ENCODE results near the gene EIF3D.

The EIF3D gene

DNA sequence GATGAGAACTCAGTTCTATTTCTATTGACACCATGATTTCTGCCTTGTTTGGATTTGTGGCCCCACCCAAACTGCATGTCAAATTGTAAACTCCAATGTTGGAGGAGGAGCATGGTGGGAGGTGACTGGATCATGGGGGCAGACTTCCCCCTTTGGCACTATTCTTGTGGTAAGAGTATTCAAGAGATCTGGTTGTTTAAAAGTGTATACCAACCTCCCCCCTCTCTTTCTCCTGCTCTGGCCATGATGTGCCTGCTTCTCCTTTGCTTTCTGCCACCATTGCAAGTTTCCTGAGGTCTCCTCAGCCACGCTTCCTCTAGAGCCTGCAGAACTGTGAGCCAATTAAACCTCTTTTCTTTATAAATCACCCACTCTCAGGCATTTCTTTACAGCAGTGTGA lies 14.2 kb downstream of the EIF3D start:
- Histone ChIP-seq H3K4me3 (ENCODE audit: low read depth, low read length) (no peak overlapping the region), H3K27me3 (ENCODE audit: control insufficient read depth, insufficient read depth, low read length) (no peaks in the 10 kb centered on the region), H3K4me1 (no peaks in the 10 kb centered on the region), H3K4me2 (ENCODE audit: low read length) (no peak overlapping the region), H3K27ac (no peak overlapping the region), H3K79me2 (no peaks in the 10 kb centered on the region), H3K36me3 (ENCODE audit: control insufficient read depth, insufficient read depth, low read length) (no peaks in the 10 kb centered on the region), H3K9ac (no peak overlapping the region), H2AFZ (no peak overlapping the region), H3K9me3 (ENCODE audit: control insufficient read depth, low read length) (no peaks in the 10 kb centered on the region)
- TF ChIP-seq, protein P1, sequence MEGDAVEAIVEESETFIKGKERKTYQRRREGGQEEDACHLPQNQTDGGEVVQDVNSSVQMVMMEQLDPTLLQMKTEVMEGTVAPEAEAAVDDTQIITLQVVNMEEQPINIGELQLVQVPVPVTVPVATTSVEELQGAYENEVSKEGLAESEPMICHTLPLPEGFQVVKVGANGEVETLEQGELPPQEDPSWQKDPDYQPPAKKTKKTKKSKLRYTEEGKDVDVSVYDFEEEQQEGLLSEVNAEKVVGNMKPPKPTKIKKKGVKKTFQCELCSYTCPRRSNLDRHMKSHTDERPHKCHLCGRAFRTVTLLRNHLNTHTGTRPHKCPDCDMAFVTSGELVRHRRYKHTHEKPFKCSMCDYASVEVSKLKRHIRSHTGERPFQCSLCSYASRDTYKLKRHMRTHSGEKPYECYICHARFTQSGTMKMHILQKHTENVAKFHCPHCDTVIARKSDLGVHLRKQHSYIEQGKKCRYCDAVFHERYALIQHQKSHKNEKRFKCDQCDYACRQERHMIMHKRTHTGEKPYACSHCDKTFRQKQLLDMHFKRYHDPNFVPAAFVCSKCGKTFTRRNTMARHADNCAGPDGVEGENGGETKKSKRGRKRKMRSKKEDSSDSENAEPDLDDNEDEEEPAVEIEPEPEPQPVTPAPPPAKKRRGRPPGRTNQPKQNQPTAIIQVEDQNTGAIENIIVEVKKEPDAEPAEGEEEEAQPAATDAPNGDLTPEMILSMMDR (IDR thresholded peaks at IDR 0.05) = no peak

DNA sequence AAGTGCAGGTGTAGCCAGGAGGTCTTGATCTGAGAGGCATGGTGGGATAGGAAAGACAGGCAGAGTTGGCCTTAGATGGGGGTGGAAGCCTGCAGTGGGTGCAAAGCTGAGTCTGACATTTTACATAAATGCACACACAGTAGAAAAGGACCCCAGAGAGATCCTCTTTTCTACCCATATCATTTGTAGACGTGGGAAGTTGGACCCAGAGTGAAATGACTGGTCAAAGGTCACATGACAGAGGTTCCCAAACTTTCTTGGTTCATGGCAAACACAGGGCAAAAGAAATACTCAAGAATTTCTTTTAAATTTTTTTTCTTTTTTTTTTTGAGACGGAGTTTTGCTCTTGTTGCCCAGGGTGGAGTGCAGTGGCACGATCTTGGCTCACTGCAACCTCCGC lies 16.0 kb downstream of the EIF3D start:
- H3K4me1 ChIP-seq = no peaks in the 10 kb centered on the region
- H3K4me2 ChIP-seq (ENCODE audit: low read length) = no peak overlapping the region
- no peak overlapping the region for H3K27ac ChIP-seq
- no peak overlapping the region for H2AFZ ChIP-seq
- H3K4me3 ChIP-seq (ENCODE audit: low read depth, low read length) = no peak overlapping the region
- H3K79me2 ChIP-seq = no peaks in the 10 kb centered on the region
- no peaks in the 10 kb centered on the region for H3K9me3 ChIP-seq (ENCODE audit: control insufficient read depth, low read length)
- TF ChIP-seq, protein P1 (IDR thresholded peaks at IDR 0.05) = no peak
- H3K36me3 ChIP-seq (ENCODE audit: control insufficient read depth, insufficient read depth, low read length) = no peaks in the 10 kb centered on the region
- no peak overlapping the region for H3K9ac ChIP-seq
- H3K27me3 ChIP-seq (ENCODE audit: control insufficient read depth, insufficient read depth, low read length) = no peaks in the 10 kb centered on the region

DNA sequence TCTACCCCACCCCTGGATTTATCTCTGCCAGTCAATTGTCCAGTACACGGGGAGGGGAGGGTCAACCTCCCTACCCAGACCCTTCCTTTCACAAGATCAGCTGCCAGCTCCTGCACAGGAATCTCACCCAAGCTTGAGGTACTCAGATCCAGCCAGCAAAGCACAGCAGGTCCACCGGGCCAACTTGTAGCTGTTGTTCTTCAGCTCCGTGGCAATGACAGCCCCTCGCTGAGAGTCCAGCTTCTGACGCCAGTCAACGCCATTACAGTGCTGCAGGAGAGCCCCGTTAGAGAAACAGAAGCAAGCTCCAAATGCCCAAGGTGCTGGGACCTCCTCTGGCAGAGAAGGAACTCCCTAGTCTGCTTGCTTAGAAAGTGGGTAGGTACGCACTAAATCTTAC lies 16.6 kb downstream of the EIF3D start:
- Histone ChIP-seq H3K9ac (no peak overlapping the region), H3K36me3 (ENCODE audit: control insufficient read depth, insufficient read depth, low read length) (no peaks in the 10 kb centered on the region), H2AFZ (no peak overlapping the region), H3K27me3 (ENCODE audit: control insufficient read depth, insufficient read depth, low read length) (no peaks in the 10 kb centered on the region), H3K27ac (no peak overlapping the region), H3K4me2 (ENCODE audit: low read length) (no peak overlapping the region), H3K4me1 (no peaks in the 10 kb centered on the region), H3K79me2 (no peaks in the 10 kb centered on the region), H3K4me3 (ENCODE audit: low read depth, low read length) (no peak overlapping the region), H3K9me3 (ENCODE audit: control insufficient read depth, low read length) (no peaks in the 10 kb centered on the region)
- TF ChIP-seq, protein P1 (IDR thresholded peaks at IDR 0.05) = no peak

DNA sequence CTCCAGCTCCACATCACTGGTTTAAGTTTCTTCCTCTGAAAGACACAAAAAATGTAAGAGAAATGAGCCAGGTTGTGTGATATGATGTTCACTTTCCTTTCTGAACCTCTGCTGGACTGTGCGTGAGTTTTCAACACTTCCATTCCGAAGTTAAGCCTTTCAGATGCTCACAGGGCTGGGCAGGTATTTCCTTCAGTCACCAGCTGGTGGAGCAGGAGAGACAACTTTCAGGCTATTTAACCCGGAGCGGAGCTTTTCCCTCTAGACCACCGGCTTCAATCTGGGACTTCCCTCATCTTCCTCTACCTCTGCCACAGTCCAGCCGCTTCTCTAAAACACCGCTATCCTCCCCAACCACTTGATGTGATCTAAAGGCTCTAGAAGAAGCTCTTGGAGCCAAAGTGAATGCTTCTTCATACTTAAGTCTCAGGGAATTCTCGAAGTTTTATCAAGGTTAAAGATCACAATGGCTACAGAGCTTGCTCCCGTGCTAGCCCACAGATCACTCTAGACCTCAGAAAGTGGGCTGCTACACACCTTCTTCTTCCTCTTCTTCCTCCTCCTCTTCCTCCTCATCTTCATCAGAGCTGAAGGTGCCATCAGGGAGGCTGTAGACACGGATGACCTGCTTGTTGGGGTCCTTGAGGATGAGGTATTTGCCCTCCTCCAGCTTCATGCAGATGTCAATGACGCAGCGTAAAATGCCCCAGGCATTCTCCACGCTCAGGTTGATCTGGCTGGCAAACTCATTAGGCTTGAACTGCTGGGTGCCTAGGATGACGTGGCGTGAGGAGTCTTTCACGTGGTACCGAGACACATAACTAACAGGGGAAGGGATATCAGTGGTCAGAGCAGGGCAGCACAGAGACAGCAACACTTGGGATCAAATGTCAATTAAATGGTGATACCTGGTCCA lies 17.7 kb downstream of the EIF3D start:
- Histone ChIP-seq H3K36me3 (ENCODE audit: control insufficient read depth, insufficient read depth, low read length) (no peaks in the 10 kb centered on the region), H3K27ac (no peak overlapping the region)
- TF ChIP-seq, protein P1 (IDR thresholded peaks at IDR 0.05) = peak; percentile 44

DNA sequence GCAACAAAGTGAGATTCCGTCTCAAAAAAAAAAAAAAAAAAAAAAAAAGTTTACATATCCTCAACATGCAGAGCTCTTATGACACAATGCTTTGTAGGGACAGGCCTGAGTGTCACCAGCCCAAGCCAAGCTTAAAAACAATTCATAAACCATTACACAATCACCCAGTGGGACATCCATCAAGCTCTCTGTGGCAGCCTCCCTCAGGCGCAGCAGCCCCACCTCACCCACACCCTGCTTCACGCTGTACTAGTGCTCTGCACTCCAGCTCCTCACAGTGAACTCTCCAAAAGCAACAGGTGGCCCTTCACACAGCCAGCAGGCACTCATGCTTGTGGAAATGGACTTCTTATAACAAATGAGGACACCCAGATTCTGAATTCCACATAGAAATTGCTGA lies 18.6 kb downstream of the EIF3D start:
- Histone ChIP-seq H3K27ac (no peak overlapping the region), H3K79me2 (no peaks in the 10 kb centered on the region), H3K36me3 (ENCODE audit: control insufficient read depth, insufficient read depth, low read length) (no peaks in the 10 kb centered on the region), H3K4me1 (no peaks in the 10 kb centered on the region), H3K4me3 (ENCODE audit: low read depth, low read length) (no peak overlapping the region), H2AFZ (no peak overlapping the region), H3K27me3 (ENCODE audit: control insufficient read depth, insufficient read depth, low read length) (no peaks in the 10 kb centered on the region), H3K4me2 (ENCODE audit: low read length) (no peak overlapping the region), H3K9ac (no peak overlapping the region), H3K9me3 (ENCODE audit: control insufficient read depth, low read length) (no peaks in the 10 kb centered on the region)
- TF ChIP-seq, protein P1 (IDR thresholded peaks at IDR 0.05) = no peak

More for the DNA sequence above, 17.7 kb downstream of the EIF3D start:
- Histone ChIP-seq H3K79me2 (no peaks in the 10 kb centered on the region), H2AFZ (no peak overlapping the region), H3K4me1 (no peaks in the 10 kb centered on the region), H3K4me3 (ENCODE audit: low read depth, low read length) (no peak overlapping the region), H3K9me3 (ENCODE audit: control insufficient read depth, low read length) (no peaks in the 10 kb centered on the region), H3K4me2 (ENCODE audit: low read length) (no peak overlapping the region), H3K9ac (no peak overlapping the region), H3K27me3 (ENCODE audit: control insufficient read depth, insufficient read depth, low read length) (no peaks in the 10 kb centered on the region)

Measured in parathyroid adenoma (tissue), 2 donors.